ENCODE data around the gene CABLES1. TPM values are rescaled to one million over a fixed set of nuclear protein-coding genes. Genes with fewer than 3 reads are reported as not detected.

Gene CABLES1
- total and polyA plus RNA-seq, 2 of the 4 experiments (the other 2 are of a cell fraction): 4.7 to 5.7 TPM

- no peak overlapping the region for H2BK20ac ChIP-seq (ENCODE audit: low read depth, low read length)
- H3K56ac ChIP-seq (ENCODE audit: extremely low read depth, insufficient read depth, low read length): no peak overlapping the region
- no peak overlapping the region for H3K23ac ChIP-seq (ENCODE audit: low read depth, low read length)
- ChIA-PET POLR2A (ENCODE audit: unreplicated experiment) (no interaction called here), CTCF (interaction anchor here (0.6 kb wide), 1 partner anchor 131 kb away, joined by 3 read pairs; no protein-coding TSS in a partner anchor)
- H3K4ac ChIP-seq (ENCODE audit: low read depth, low read length): no peak overlapping the region
- H4K5ac ChIP-seq (ENCODE audit: low read depth, low read length): no peak overlapping the region
- H3K9ac ChIP-seq (ENCODE audit: low read depth, low read length): no peak overlapping the region
- no peak overlapping the region for H3K4me2 ChIP-seq (ENCODE audit: low read depth, low read length)
- no peaks in the 10 kb centered on the region for H3K36me3 ChIP-seq (ENCODE audit: control insufficient read depth, insufficient read depth, low read length)
- H3K14ac ChIP-seq (replicated peaks; ENCODE audit: low read depth, low read length): no peak overlapping the region
- ATAC-seq (ENCODE audit: low read depth) (no peak), DNase-seq (no peak)
- H3K27ac ChIP-seq (ENCODE audit: insufficient read depth, low read length): no peak overlapping the region
- WGBS, 2 experiments (ENCODE audit: extremely low coverage in 2 of 2, insufficient read length in 1 of 2): no CpG with 5 or more reads among the region's 5 CpGs
- H3K4me3 ChIP-seq (ENCODE audit: insufficient read depth, low read depth, low read length): no peak overlapping the region
- H3K4me1 ChIP-seq (ENCODE audit: control insufficient read depth, insufficient read depth, low read length): peaks cover 10% of the 10 kb centered on the region
- dilution Hi-C loops (cut with HindIII; ENCODE audit: low sequenced_read_pairs, unreplicated experiment): no loop called here
- no peak overlapping the region for H3K18ac ChIP-seq (ENCODE audit: low read depth, low read length)
- in situ Hi-C loops (cut with MboI; ENCODE audit: low sequenced_read_pairs): no loop called here
- no TSS peak for BruUV-seq (replicated peaks)
- no peak overlapping the region for H2AK9ac ChIP-seq (replicated peaks; ENCODE audit: low read depth, low read length, poor library complexity)
- intact Hi-C loops (cut with micrococcal nuclease): no loop called here
- TF ChIP-seq NFE2L2 (IDR thresholded peaks at IDR 0.05; ENCODE audit: low read depth, low read length) (no peak), CHD1 (IDR thresholded peaks at IDR 0.05; ENCODE audit: low read depth, low read length) (no peak), RCOR1 (IDR thresholded peaks at IDR 0.05; ENCODE audit: insufficient replicate concordance, low read length) (no peak), FOS (IDR thresholded peaks at IDR 0.05; ENCODE audit: low read depth, low read length) (no peak), MAFK (IDR thresholded peaks at IDR 0.05; ENCODE audit: low read depth, low read length) (no peak), USF2 (IDR thresholded peaks at IDR 0.05; ENCODE audit: low read depth, low read length) (no peak), CEBPB (IDR thresholded peaks at IDR 0.05; ENCODE audit: low read depth, low read length) (peak; percentile 58)
- no peak overlapping the region for H2BK15ac ChIP-seq (ENCODE audit: low read depth, low read length)
- H4K91ac ChIP-seq (ENCODE audit: insufficient read depth, low read depth, low read length): no peak overlapping the region
- H2AK5ac ChIP-seq (ENCODE audit: low read depth, low read length): no peak overlapping the region
- H3K79me1 ChIP-seq (ENCODE audit: low read depth in 1 of 2, low read length in 2 of 2): no peaks in the 10 kb centered on the region
- no peak overlapping the region for H2BK5ac ChIP-seq (ENCODE audit: low read depth, low read length, poor library complexity, severe bottlenecking)
- H3K9me3 ChIP-seq (ENCODE audit: control insufficient read depth, insufficient read depth, low read length): peaks cover 8% of the 10 kb centered on the region
- no peak overlapping the region for H2AFZ ChIP-seq (replicated peaks; ENCODE audit: low read length, poor library complexity)
- no peaks in the 10 kb centered on the region for H4K20me1 ChIP-seq (ENCODE audit: insufficient read depth, low read length)
- H3K9me1 ChIP-seq (ENCODE audit: insufficient read depth, low read length): 0 out of 2 replicates have a peak, but pooled peaks cover 10% of the 10 kb centered on the region
- no peak overlapping the region for H2BK120ac ChIP-seq (ENCODE audit: low read depth, low read length)
- no peak overlapping the region for H4K8ac ChIP-seq (ENCODE audit: low read depth in 2 of 2, low read length in 2 of 2)
- no peaks in the 10 kb centered on the region for H3K27me3 ChIP-seq (ENCODE audit: control insufficient read depth, insufficient read depth, low read length)
These were observed 145.6 kb downstream of the CABLES1 start for GRCh38 chr18:23280844-23281243.
